Epithelial cell of esophagus (primary cell): ENCODE measurements around the gene EIF2A.

Experiments used
- DNase-seq: peaks from one replicate; pipeline ENCODE4 v3.0.0; 2010; ENCODE audit warnings: low read depth
- H3K4me3 ChIP-seq: 2 replicates; pipeline ENCODE4 v1.5.1; 2011; ENCODE audit warnings: mild to moderate bottlenecking, low read length, control low read depth
- CTCF ChIP-seq: IDR thresholded peaks from 2 replicates; pipeline ENCODE4 v1.5.1; 2011; ENCODE audit warnings: low read depth, mild to moderate bottlenecking, low read length, control low read depth, inconsistent platforms; ENCODE audit not compliant: insufficient read depth; ENCODE audit errors: missing control alignments

The EIF2A gene

GRCh38 chr3:150582620-150583019, 36.0 kb downstream of the EIF2A start:
- DNase-seq = no peak
- no peak for TF ChIP-seq CTCF
- H3K4me3 ChIP-seq = no peak overlapping the region

GRCh38 chr3:150583028-150583427, 36.4 kb downstream of the EIF2A start:
- no peak for TF ChIP-seq CTCF
- no peak for DNase-seq
- H3K4me3 ChIP-seq = no peak overlapping the region

GRCh38 chr3:150588027-150588830, 41.6 kb downstream of the EIF2A start:
- TF ChIP-seq CTCF = no peak
- DNase-seq = peak; percentile 6
- no peak overlapping the region for H3K4me3 ChIP-seq

- DNase-seq = peak; percentile 69
- H3K4me3 ChIP-seq = no peak overlapping the region
- TF ChIP-seq CTCF = no peak
These were observed 43.2 kb downstream of the EIF2A start for GRCh38 chr3:150589759-150590158.

GRCh38 chr3:150594150-150594549, 47.6 kb downstream of the EIF2A start:
- no peak for DNase-seq
- no peak for TF ChIP-seq CTCF

GRCh38 chr3:150597646-150598045, 51.1 kb downstream of the EIF2A start:
- no peak for TF ChIP-seq CTCF
- DNase-seq = no peak
- no peak overlapping the region for H3K4me3 ChIP-seq

More at GRCh38 chr3:150594150-150594549, 47.6 kb downstream of the EIF2A start:
- H3K4me3 ChIP-seq = no peak overlapping the region
